CD4-positive, alpha-beta memory T cell (primary cell): ENCODE data around the gene TCERG1L. TPM values are rescaled to one million over a fixed set of nuclear protein-coding genes. Genes with fewer than 3 reads are reported as not detected.

Experiments
- CTCF ChIA-PET: fragments of 350-600 bp; sonication (Branson Sonifier 250); formaldehyde crosslinking; loops from one replicate; lab custom pipeline; 2021; ENCODE audit warnings: inconsistent platforms; ENCODE audit not compliant: partially characterized antibody; lab: Charles Lee
- POLR2A ChIA-PET: fragments of 350-600 bp; sonication (Branson Sonifier 250); formaldehyde crosslinking; loops from one replicate; lab custom pipeline; 2021; ENCODE audit not compliant: partially characterized antibody; lab: Charles Lee
- DNase-seq, 5 donors: peaks; one replicate each; pipeline versions ENCODE4 v3.0.0 to v3.0.0-alpha.2; 2020 to 2022; ENCODE audit warnings: mixed read lengths in 1 of 5
- H3K27ac ChIP-seq: one replicate; pipeline ENCODE4 v1.7.0; 2013; ENCODE audit warnings: low read depth, low read length
- H3K27me3 ChIP-seq: 2 replicates; pipeline ENCODE4 v1.7.0; 2013; ENCODE audit warnings: mild to moderate bottlenecking, low read length, moderate library complexity; ENCODE audit not compliant: insufficient read depth
- H3K36me3 ChIP-seq: 2 replicates; pipeline ENCODE4 v1.7.0; 2013; ENCODE audit warnings: mild to moderate bottlenecking, low read length, moderate library complexity; ENCODE audit not compliant: insufficient read depth
- H3K4me1 ChIP-seq: 2 replicates; pipeline ENCODE4 v1.7.0; 2013; ENCODE audit warnings: mild to moderate bottlenecking, low read length, moderate library complexity; ENCODE audit not compliant: insufficient read depth
- H3K4me3 ChIP-seq, 2 donors: one replicate each; pipeline ENCODE4 v1.7.0; 2013; ENCODE audit warnings: low read length in 2 of 2, mild to moderate bottlenecking in 1 of 2
- H3K9me3 ChIP-seq, 2 donors: one replicate each; pipeline ENCODE4 v1.7.0; 2013; ENCODE audit warnings: low read length in 2 of 2, control low read depth in 1 of 2; ENCODE audit not compliant: control insufficient read depth in 1 of 2
- H3K27ac Mint-ChIP-seq, 7 donors: one replicate each; pipeline ENCODE4 v1.8.0; 2020 to 2021; ENCODE audit warnings: mixed read lengths in 7 of 7, mild to moderate bottlenecking in 6 of 7, inconsistent platforms in 3 of 7, moderate library complexity in 3 of 7
- H3K27me3 Mint-ChIP-seq, 2 donors: one replicate each; pipeline ENCODE4 v1.8.0; 2020 to 2021; ENCODE audit warnings: mixed read lengths in 2 of 2
- H3K36me3 Mint-ChIP-seq, 2 donors: one replicate each; pipeline ENCODE4 v1.8.0; 2020 to 2021; ENCODE audit warnings: mixed read lengths in 2 of 2, inconsistent platforms in 1 of 2, mild to moderate bottlenecking in 1 of 2
- H3K4me1 Mint-ChIP-seq, 4 donors: one replicate each; pipeline ENCODE4 v1.8.0; 2020 to 2021; ENCODE audit warnings: mixed read lengths in 4 of 4, mild to moderate bottlenecking in 1 of 4
- H3K4me3 Mint-ChIP-seq, 8 donors: one replicate each; pipeline ENCODE4 v1.8.0; 2020 to 2021; ENCODE audit warnings: mixed read lengths in 8 of 8, mild to moderate bottlenecking in 7 of 8, moderate library complexity in 6 of 8, inconsistent platforms in 3 of 8
- H3K9me3 Mint-ChIP-seq, 8 donors: one replicate each; pipeline ENCODE4 v1.8.0; 2020 to 2021; ENCODE audit warnings: mixed read lengths in 8 of 8, mild to moderate bottlenecking in 5 of 8, inconsistent platforms in 3 of 8, moderate library complexity in 1 of 8
- intact Hi-C: fragments of 100-400 bp; cut with micrococcal nuclease; formaldehyde crosslinking; loops from one replicate; pipeline ENCODE4 v1.15.1; 2023
- polyA plus RNA-seq, 2 donors: library from polyadenylated mRNA; unstranded; fragments of 300-500 nt; fragmentation: Illumina TruSeq; gene quantifications; one replicate each; pipeline ENCODE4 v1.2.3, GENCODE V29; 2021
- total RNA-seq, 2 experiments: library from RNA; stranded (reverse); gene quantifications; one replicate each; pipeline ENCODE4 v1.2.3, GENCODE V29; 2021

The TCERG1L gene
- total and polyA plus RNA-seq, 4 experiments from 2014 or later = not detected

- ChIA-PET POLR2A (no interaction called here), CTCF (no interaction called here)
- Mint-ChIP-seq H3K9me3 (no peaks in the 10 kb centered on the region), H3K27ac (no peak overlapping the region), H3K27me3 (no peaks in the 10 kb centered on the region), H3K4me1 (no peaks in the 10 kb centered on the region), H3K4me3 (no peak overlapping the region), H3K36me3 (no peaks in the 10 kb centered on the region)
- DNase-seq = no peak
- Histone ChIP-seq H3K36me3 (no peaks in the 10 kb centered on the region), H3K27me3 (no peaks in the 10 kb centered on the region), H3K27ac (no peak overlapping the region), H3K9me3 (no peaks in the 10 kb centered on the region), H3K4me3 (no peak overlapping the region), H3K4me1 (no peaks in the 10 kb centered on the region)
- intact Hi-C loops = no loop called here
These were observed 238.0 kb downstream of the TCERG1L start for GRCh38 chr10:131073469-131074035.

DNA sequence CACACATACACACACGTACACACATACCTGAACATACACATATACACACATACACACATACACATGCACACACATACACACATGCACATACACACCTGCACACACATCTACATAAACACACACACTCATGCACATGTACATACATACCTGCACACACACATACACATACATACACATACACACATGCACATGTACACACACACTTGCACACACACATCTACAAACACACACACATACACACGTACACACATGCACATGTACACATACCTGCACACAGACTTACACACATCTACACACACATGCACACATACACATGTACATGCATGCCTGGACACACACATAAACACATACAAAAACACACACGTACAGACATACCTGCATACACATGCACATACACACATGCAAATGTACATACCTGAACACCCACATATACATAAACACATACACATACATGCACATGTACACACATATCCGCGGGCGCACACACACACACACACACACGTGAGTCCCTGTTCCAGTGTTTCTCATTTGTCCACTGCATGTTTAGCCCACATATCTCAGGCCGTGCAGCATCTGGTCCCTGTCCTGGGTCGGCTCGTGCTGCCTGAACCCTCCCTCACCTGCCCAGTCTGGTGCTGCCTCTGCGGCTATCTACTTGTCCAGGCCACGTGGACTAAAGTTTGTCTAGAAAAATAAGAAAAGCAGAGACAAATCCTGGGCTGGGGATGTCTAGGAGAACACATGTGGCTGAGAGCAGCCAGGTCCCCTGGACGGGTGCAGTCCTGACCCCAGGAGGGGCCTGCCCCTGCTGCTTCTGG, 238.7 kb downstream of the TCERG1L start:
- H3K4me3 Mint-ChIP-seq = no peak overlapping the region
- H3K27me3 ChIP-seq = no peaks in the 10 kb centered on the region
- H3K36me3 ChIP-seq = no peaks in the 10 kb centered on the region
- no peak overlapping the region for H3K4me3 ChIP-seq
- H3K9me3 Mint-ChIP-seq = no peaks in the 10 kb centered on the region
- no peak for DNase-seq
- H3K36me3 Mint-ChIP-seq = no peaks in the 10 kb centered on the region
- ChIA-PET POLR2A (no interaction called here), CTCF (no interaction called here)
- H3K4me1 Mint-ChIP-seq = no peaks in the 10 kb centered on the region
- no peak overlapping the region for H3K27ac ChIP-seq
- H3K27ac Mint-ChIP-seq = no peak overlapping the region
- intact Hi-C loops = no loop called here
- no peaks in the 10 kb centered on the region for H3K4me1 ChIP-seq
- no peaks in the 10 kb centered on the region for H3K27me3 Mint-ChIP-seq
- no peaks in the 10 kb centered on the region for H3K9me3 ChIP-seq

- no peak for DNase-seq
- no peaks in the 10 kb centered on the region for H3K4me1 ChIP-seq
- Mint-ChIP-seq H3K4me3 (no peak overlapping the region), H3K9me3 (no peaks in the 10 kb centered on the region), H3K36me3 (no peaks in the 10 kb centered on the region), H3K27ac (no peak overlapping the region), H3K27me3 (no peaks in the 10 kb centered on the region), H3K4me1 (no peaks in the 10 kb centered on the region)
- no peaks in the 10 kb centered on the region for H3K27me3 ChIP-seq
- H3K4me3 ChIP-seq = no peak overlapping the region
- ChIA-PET POLR2A (no interaction called here), CTCF (no interaction called here)
- no peaks in the 10 kb centered on the region for H3K9me3 ChIP-seq
- no peaks in the 10 kb centered on the region for H3K36me3 ChIP-seq
- H3K27ac ChIP-seq = no peak overlapping the region
- intact Hi-C loops = no loop called here
These were observed 239.8 kb downstream of the TCERG1L start for GRCh38 chr10:131071721-131072120.

DNA sequence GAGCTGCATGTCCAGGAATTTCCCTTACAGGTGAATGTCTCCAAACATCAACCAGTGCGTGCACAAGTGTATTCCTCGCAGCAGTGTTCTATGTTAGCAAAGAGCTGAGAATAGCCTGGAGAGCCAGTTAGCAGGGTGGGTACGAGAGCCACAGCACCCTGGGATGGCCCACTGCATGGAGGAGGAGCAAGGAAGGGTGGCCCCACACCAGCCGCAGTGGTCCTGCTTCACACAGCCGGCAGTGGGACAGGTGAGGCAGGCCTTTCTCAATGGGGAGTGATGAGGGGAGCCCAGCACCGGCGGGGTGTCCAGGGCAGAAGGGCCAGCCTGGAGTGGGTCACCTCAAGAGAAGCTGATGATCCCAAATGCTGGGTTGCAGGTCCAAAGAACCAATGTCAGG, 240.7 kb downstream of the TCERG1L start:
- H3K36me3 ChIP-seq = no peaks in the 10 kb centered on the region
- no peak for DNase-seq
- H3K27me3 Mint-ChIP-seq = no peaks in the 10 kb centered on the region
- H3K9me3 Mint-ChIP-seq = no peaks in the 10 kb centered on the region
- H3K27me3 ChIP-seq = no peaks in the 10 kb centered on the region
- CTCF ChIA-PET = no interaction called here
- no peaks in the 10 kb centered on the region for H3K4me1 ChIP-seq
- H3K4me3 Mint-ChIP-seq = no peak overlapping the region
- H3K9me3 ChIP-seq = no peaks in the 10 kb centered on the region
- H3K27ac Mint-ChIP-seq = no peak overlapping the region
- H3K36me3 Mint-ChIP-seq = no peaks in the 10 kb centered on the region
- no peaks in the 10 kb centered on the region for H3K4me1 Mint-ChIP-seq
- intact Hi-C loops = no loop called here
- POLR2A ChIA-PET = no interaction called here
- H3K4me3 ChIP-seq = no peak overlapping the region
- H3K27ac ChIP-seq = no peak overlapping the region

DNA sequence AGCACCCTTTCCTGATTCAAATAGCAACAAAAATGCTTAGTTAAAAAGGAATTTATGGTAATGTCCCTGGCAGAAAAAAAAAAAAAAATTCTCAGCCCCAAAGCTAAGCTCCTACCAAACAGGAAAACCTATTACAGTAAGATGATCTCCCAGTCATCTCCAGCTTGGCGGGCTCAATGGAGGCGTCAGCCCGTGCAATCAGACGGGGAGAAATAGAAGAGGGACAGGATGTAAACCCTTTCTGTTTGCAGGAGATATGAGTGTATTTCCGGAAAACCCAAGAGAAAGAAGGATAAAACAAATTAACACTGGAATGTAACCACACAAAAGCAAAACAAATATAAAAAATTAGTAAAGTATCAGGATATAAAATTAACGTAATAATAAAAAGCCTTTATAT, 242.8 kb downstream of the TCERG1L start:
- Mint-ChIP-seq H3K36me3 (no peaks in the 10 kb centered on the region), H3K27me3 (no peaks in the 10 kb centered on the region), H3K4me1 (no peaks in the 10 kb centered on the region), H3K27ac (no peak overlapping the region), H3K4me3 (no peak overlapping the region), H3K9me3 (no peaks in the 10 kb centered on the region)
- ChIA-PET POLR2A (no interaction called here), CTCF (no interaction called here)
- DNase-seq = no peak
- Histone ChIP-seq H3K27me3 (no peaks in the 10 kb centered on the region), H3K4me1 (no peaks in the 10 kb centered on the region), H3K9me3 (no peaks in the 10 kb centered on the region), H3K27ac (no peak overlapping the region), H3K4me3 (no peak overlapping the region), H3K36me3 (no peaks in the 10 kb centered on the region)
- intact Hi-C loops = no loop called here

DNA sequence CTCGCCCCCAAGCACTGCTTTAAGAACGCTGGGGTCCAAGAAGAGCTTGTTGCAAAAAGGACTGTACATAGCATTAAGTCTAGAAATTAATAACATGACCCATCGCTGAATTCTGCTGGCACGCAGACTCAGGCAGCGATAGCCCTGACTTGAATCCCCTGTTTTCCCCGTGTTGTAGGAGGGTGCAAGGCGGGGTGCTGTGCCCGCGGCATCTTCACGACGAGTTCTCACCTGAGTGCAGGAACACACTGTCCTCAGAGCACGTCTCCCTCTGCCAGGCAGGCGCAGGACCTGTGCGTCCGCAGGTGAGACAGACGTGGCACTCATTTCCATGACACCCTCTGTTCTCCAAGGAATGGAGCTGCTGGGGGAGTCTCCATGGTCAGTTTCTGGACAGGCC, 243.2 kb downstream of the TCERG1L start:
- Histone ChIP-seq H3K4me1 (no peaks in the 10 kb centered on the region), H3K27me3 (no peaks in the 10 kb centered on the region), H3K36me3 (no peaks in the 10 kb centered on the region), H3K27ac (no peak overlapping the region), H3K9me3 (no peaks in the 10 kb centered on the region), H3K4me3 (no peak overlapping the region)
- H3K4me3 Mint-ChIP-seq = no peak overlapping the region
- ChIA-PET POLR2A (no interaction called here), CTCF (no interaction called here)
- peaks cover 0 to 2% of the 10 kb centered on the region in 2 donors for H3K27me3 Mint-ChIP-seq
- H3K9me3 Mint-ChIP-seq = no peaks in the 10 kb centered on the region
- no peaks in the 10 kb centered on the region for H3K36me3 Mint-ChIP-seq
- no peaks in the 10 kb centered on the region for H3K4me1 Mint-ChIP-seq
- DNase-seq = no peak
- intact Hi-C loops = no loop called here
- H3K27ac Mint-ChIP-seq = no peak overlapping the region

DNA sequence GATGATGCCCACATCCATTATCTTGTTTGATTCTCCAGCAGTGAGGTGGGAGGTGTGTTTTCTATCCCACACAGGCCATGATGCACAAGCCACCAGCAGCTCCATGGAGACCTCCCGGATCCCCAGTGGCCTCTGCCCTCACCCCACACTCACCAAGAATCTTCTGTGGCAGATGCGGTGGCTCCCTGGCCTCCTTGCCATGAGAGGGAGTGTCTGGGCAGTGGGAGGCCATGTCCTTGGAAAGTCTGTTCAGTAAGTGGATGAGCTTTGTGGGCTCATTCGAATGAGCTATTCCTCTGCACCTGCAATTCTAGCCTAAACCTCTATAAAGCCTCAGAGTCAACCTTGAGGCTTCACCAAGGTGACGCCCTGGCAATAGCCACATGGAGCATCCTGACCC, 243.8 kb downstream of the TCERG1L start:
- CTCF ChIA-PET = no interaction called here
- Mint-ChIP-seq H3K27ac (no peak overlapping the region), H3K36me3 (no peaks in the 10 kb centered on the region), H3K4me1 (no peaks in the 10 kb centered on the region), H3K27me3 (peaks cover 0 to 2% of the 10 kb centered on the region in 2 donors), H3K9me3 (no peaks in the 10 kb centered on the region), H3K4me3 (no peak overlapping the region)
- Histone ChIP-seq H3K4me1 (no peaks in the 10 kb centered on the region), H3K36me3 (no peaks in the 10 kb centered on the region), H3K27ac (no peak overlapping the region), H3K4me3 (no peak overlapping the region), H3K27me3 (no peaks in the 10 kb centered on the region), H3K9me3 (no peaks in the 10 kb centered on the region)
- POLR2A ChIA-PET = no interaction called here
- intact Hi-C loops = no loop called here
- DNase-seq = no peak
